ENCODE measurements around the gene SETBP1.

SETBP1 gene

DNA sequence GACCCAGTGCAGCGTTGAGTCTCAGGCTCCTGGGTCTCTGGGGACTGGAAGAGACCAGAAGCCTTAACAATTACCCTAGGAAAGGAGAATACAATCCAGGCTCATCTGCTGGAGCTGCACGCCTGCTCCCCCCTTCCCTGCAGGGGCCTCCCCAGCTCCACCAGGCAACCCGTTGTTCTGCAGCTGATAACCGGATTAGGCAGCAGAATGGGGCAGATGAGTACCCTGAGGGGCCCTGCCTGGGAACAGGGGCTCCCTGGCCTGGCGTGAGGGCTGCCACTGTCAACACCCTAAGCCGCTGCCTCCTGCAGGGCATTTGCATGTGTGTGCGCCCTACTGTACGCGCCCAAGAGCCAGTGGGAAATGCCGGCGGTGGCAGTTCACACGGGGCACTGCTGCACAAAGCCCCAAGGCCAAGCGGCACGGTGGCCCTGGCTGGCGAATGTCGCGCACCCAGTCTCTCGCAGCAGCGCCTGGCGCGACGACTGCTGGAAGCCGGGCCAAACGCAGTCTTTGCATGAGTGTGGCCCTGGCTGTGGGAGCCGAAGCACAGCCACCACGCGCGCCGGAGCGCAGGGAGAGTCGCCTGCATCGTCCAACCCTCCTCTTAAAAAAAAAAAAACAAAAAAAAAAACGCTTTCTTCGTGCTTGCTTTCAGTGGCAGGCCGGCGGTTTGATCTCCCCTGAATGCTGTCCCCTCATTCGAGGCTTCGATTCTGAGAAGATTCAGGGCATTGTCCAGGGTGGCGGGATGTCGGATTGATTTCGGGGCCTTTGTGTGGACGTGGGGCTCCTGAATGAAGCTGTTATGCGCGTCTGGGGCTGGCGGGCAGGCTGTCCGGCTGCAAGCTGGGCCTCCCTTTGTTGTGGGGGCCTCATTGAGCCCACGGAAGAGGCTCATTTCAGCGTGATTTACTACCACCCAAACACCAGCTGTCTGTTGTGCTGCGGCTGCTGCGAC is 63.8 kb downstream of the SETBP1 start:
- H3K36me3 ChIP-seq: no peaks in the 10 kb centered on the region
- H3K4me2 ChIP-seq: no peak overlapping the region
- no peaks in the 10 kb centered on the region for H4K20me1 ChIP-seq
- H3K27me3 ChIP-seq: no peaks in the 10 kb centered on the region; the same call in 1 of the 2 replicates
- no peak overlapping the region for H3K27ac ChIP-seq
- H3K9me3 ChIP-seq: no peaks in the 10 kb centered on the region
- H3K4me3 ChIP-seq: no peak overlapping the region
- no peak overlapping the region for H3K9ac ChIP-seq
- no peak for TF ChIP-seq Cebpa-rat (IDR thresholded peaks at IDR 0.05)
- peaks cover 23% of the 10 kb centered on the region for H3K4me1 ChIP-seq

DNA sequence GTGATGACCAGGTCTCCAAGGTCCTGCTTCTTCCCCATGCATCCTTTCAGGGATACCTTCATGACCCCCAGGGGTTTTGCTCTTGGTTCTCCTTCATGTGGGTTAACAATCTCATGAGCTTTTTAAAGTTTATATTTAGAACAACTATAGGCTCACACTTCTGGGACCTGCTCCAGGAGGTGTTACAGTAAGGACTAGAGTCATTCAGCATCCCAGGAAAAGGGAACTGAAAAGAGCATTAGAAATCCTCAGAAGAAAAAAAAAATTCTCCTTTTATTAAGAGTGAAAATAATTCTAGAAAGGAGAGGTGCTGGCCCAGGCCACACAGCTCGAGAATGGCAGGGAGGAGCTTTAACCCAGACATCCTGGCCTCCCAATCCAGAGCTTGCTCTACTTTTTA is 66.5 kb downstream of the SETBP1 start:
- Histone ChIP-seq H3K9me3 (no peaks in the 10 kb centered on the region), H3K4me1 (peaks cover 23% of the 10 kb centered on the region), H3K4me2 (peak overlapping the region; percentile 37), H3K36me3 (no peaks in the 10 kb centered on the region), H3K27ac (no peak overlapping the region), H3K9ac (no peak overlapping the region), H4K20me1 (no peaks in the 10 kb centered on the region), H3K4me3 (no peak overlapping the region), H3K27me3 (no peaks in the 10 kb centered on the region; the same call in 1 of the 2 replicates)
- TF ChIP-seq Cebpa-rat (IDR thresholded peaks at IDR 0.05): no peak

DNA sequence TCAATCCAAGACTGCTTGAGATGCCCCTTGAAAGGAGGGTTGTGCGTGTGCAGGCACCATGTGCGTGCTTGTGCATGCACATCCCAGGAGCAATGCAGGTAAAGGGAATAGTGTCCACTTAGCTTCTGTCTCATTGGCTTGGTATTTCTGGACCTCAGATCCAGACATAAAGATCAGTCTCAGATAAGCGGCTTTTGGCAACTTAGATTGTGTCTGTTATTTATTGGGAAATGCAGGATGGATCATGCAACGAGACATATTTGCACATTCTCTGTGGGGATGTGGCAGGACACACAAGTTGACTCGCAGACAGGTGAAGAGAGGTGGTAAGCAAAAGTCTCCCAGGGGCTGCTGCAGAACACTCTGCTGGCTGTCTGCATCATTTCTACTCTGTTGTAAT is 67.9 kb downstream of the SETBP1 start:
- Histone ChIP-seq H3K4me1 (peaks cover 10% of the 10 kb centered on the region), H3K9ac (no peak overlapping the region), H3K4me3 (no peak overlapping the region), H3K36me3 (no peaks in the 10 kb centered on the region), H4K20me1 (no peaks in the 10 kb centered on the region), H3K27me3 (no peaks in the 10 kb centered on the region; the same call in 1 of the 2 replicates), H3K4me2 (no peak overlapping the region), H3K27ac (no peak overlapping the region), H3K9me3 (no peaks in the 10 kb centered on the region)
- TF ChIP-seq Cebpa-rat (IDR thresholded peaks at IDR 0.05): no peak

DNA sequence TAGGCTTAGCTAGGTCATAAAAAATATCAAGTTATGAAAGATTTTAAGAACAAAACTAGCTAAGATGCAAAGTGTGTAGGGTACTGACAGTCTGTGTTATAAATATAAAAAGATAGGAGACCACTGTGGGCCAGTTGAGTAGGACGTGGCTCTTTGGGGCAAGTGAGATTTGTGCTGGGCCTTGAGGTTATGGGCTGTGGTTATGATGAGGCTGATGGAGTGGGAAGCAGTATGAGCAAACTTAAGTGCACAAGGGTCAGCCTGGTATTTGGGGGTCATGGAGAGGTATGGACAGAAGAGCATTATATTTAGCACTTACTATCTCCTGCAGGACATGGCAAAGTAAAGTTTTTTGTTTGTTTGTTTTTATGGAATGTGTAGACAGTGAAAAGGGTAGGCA is 70.1 kb downstream of the SETBP1 start:
- no peaks in the 10 kb centered on the region; the same call in 1 of the 2 replicates for H3K27me3 ChIP-seq
- no peak overlapping the region for H3K9ac ChIP-seq
- no peak overlapping the region for H3K4me3 ChIP-seq
- no peaks in the 10 kb centered on the region for H4K20me1 ChIP-seq
- H3K4me1 ChIP-seq: peaks cover 15% of the 10 kb centered on the region
- no peaks in the 10 kb centered on the region for H3K36me3 ChIP-seq
- H3K27ac ChIP-seq: no peak overlapping the region
- H3K4me2 ChIP-seq: no peak overlapping the region
- no peaks in the 10 kb centered on the region for H3K9me3 ChIP-seq
- TF ChIP-seq Cebpa-rat (IDR thresholded peaks at IDR 0.05): no peak

DNA sequence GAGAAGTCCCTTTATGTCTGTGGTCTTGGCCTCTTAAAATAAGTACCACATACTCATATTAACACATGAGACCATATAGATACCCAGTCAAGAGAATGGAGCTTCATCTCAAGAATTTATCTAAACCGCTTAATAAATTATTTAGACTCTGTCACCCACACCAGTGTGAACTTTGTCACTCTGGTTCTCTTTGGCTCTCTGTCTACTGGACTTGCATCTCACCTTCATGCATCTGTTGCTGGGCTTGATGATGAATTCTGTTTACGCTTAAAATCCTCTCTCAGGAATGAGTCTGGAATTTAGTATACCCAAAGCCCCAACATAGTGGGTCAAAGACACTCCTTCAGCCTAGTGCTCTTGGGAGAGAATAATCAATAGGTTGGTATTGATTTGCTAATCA is 73.9 kb downstream of the SETBP1 start:
- Histone ChIP-seq H3K27me3 (no peaks in the 10 kb centered on the region), H3K4me2 (no peak overlapping the region), H3K27ac (no peak overlapping the region), H3K36me3 (no peaks in the 10 kb centered on the region), H3K9me3 (no peaks in the 10 kb centered on the region), H3K4me1 (peaks cover 37% of the 10 kb centered on the region), H4K20me1 (no peaks in the 10 kb centered on the region), H3K4me3 (no peak overlapping the region), H3K9ac (no peak overlapping the region)
- no peak for TF ChIP-seq Cebpa-rat (IDR thresholded peaks at IDR 0.05)

DNA sequence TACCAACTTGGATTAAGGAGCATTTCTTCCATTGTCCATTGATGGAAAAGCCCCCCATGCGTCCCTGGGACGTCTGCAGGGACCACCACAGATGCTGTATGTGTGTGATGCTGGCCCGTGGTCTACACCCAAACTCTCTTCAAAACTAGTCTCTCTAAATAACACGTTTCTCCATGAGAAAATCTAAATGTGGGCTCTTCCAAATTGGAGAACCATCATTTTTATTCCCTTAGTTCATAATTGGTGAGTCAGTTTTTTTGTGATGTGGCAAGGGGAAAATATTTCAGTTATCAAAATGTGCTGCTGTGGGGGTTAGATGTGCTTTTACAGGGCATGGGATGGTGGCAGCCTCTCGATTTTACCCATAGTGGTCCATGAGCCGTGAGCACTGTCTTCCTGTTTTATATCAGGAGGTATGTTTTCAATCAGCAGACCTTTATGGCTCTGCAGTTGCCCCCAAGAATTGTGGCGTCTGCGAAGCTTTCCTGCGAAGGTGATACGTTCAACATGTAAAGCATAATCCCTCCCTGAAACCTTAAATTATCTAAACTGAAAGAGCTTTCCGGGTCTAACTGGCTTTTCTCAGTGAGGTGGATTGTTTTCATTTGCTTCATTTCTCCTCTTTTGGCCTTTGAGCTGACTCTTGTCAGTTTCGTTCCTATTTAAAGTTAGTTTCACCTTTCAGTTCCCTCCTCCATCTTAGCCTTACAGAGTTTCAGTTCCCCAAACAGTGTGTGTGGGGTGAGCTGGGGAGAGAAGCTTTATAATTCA is 78.4 kb downstream of the SETBP1 start:
- no peaks in the 10 kb centered on the region for H3K36me3 ChIP-seq
- H4K20me1 ChIP-seq: no peaks in the 10 kb centered on the region
- H3K27ac ChIP-seq: peak overlapping the region; percentile 88
- H3K4me1 ChIP-seq: peaks cover 62% of the 10 kb centered on the region
- H3K9ac ChIP-seq: peak overlapping the region; percentile 78
- H3K27me3 ChIP-seq: no peaks in the 10 kb centered on the region
- peak overlapping the region; percentile 89 for H3K4me2 ChIP-seq
- peak overlapping the region; percentile 57 for H3K4me3 ChIP-seq
- H3K9me3 ChIP-seq: peaks cover 3% of the 10 kb centered on the region; the same call in 1 of the 2 replicates
- TF ChIP-seq Cebpa-rat (IDR thresholded peaks at IDR 0.05): no peak

DNA sequence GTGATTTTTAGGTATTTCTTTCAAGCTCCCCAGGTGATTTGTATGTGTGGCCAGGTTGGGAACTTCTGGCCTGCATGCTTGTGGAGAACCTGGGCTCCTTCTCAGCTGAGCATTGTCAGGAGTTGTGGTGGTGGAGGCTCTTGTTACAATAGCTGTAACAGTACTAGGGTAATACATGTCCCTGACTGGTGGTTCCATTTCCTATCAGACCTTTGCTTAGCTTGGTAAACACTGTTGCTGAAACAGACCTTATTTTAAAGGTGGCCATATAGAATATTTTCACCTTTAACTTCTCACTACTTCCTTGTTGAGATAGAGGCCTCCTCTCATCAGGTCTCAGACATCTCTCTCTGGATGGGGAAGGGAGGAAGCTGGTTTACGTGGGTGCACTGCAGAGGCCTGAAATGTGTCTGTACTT is 79.2 kb downstream of the SETBP1 start:
- Histone ChIP-seq H3K4me1 (peaks cover 62% of the 10 kb centered on the region), H3K27ac (peak overlapping the region; percentile 88), H3K36me3 (no peaks in the 10 kb centered on the region), H3K9me3 (peaks cover 3% of the 10 kb centered on the region; the same call in 1 of the 2 replicates), H3K4me3 (no peak overlapping the region), H3K9ac (peak overlapping the region; percentile 78), H4K20me1 (no peaks in the 10 kb centered on the region), H3K27me3 (no peaks in the 10 kb centered on the region), H3K4me2 (peak overlapping the region; percentile 89)
- TF ChIP-seq Cebpa-rat (IDR thresholded peaks at IDR 0.05): no peak

DNA sequence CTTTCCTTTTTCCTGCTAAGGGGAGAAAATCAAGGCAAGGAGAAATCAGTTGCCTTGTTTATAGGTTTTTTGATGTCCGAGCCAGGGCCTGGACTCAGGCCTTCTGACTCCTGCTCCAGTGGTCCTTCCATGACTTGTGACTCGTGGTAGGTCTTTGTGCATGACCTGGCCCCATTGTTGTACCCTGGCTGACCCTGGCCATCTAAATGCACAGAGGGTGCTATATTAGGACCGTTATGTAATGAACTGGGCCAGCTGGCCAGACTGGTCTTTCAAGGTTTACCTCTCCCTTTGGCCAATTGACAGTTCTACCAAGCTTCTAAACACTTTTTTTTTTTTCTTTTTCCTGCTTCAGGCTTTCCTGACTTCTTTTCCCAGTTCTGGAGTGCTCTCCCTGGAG is 81.1 kb downstream of the SETBP1 start:
- no peak for TF ChIP-seq Cebpa-rat (IDR thresholded peaks at IDR 0.05)
- Histone ChIP-seq H4K20me1 (no peaks in the 10 kb centered on the region), H3K27me3 (no peaks in the 10 kb centered on the region), H3K4me3 (no peak overlapping the region), H3K9me3 (peaks cover 3% of the 10 kb centered on the region; the same call in 1 of the 2 replicates), H3K4me2 (no peak overlapping the region), H3K36me3 (no peaks in the 10 kb centered on the region), H3K9ac (no peak overlapping the region), H3K4me1 (peaks cover 57% of the 10 kb centered on the region), H3K27ac (no peak overlapping the region)

DNA sequence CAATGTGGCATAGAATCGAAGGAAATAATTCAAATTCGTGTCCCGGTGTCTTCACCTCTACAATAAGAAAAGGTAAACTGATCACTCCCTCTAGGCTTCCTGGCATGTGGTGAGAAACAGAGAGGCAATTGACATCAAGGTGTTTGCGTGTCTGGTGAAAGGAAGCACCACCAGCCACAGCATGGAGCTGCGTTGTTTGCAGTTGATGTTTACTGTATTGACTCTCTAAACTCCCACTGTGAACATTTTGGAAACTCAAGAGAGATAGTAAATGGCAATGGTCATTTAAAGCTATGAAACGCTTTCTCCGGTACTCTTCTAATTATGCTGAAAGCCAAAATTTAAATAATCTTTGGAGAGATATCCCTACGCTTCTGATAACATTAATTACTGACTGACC is 82.6 kb downstream of the SETBP1 start:
- TF ChIP-seq Cebpa-rat (IDR thresholded peaks at IDR 0.05): no peak
- H4K20me1 ChIP-seq: no peaks in the 10 kb centered on the region
- no peak overlapping the region for H3K9ac ChIP-seq
- H3K4me2 ChIP-seq: no peak overlapping the region
- no peak overlapping the region for H3K4me3 ChIP-seq
- H3K9me3 ChIP-seq: peaks cover 3% of the 10 kb centered on the region; the same call in 1 of the 2 replicates
- H3K4me1 ChIP-seq: peaks cover 45% of the 10 kb centered on the region
- H3K27ac ChIP-seq: no peak overlapping the region
- no peaks in the 10 kb centered on the region for H3K36me3 ChIP-seq
- no peaks in the 10 kb centered on the region for H3K27me3 ChIP-seq

DNA sequence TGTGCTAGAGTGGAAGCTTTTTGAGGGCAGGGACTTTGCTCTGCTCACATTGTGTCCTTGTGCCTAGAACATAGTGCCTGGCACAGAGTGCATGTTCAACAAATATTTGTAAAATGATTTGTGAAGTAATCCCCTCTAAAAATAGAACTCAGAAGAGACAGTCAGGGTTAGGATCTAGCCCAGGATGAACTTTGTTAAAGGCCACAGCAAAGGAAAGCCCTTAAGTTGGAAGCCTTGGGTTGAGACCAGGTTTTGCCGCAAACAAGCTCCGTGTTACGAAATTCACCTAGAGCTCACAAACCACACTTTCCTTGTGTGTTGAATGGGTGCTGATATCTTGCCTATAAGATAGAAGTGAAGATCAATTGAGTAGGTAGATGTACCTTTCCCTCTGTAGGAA is 84.2 kb downstream of the SETBP1 start:
- Histone ChIP-seq H3K9ac (no peak overlapping the region), H3K27ac (no peak overlapping the region), H3K4me1 (peaks cover 38% of the 10 kb centered on the region), H3K9me3 (peaks cover 3% of the 10 kb centered on the region; the same call in 1 of the 2 replicates), H3K4me2 (no peak overlapping the region), H4K20me1 (no peaks in the 10 kb centered on the region), H3K27me3 (no peaks in the 10 kb centered on the region), H3K36me3 (no peaks in the 10 kb centered on the region), H3K4me3 (no peak overlapping the region)
- TF ChIP-seq Cebpa-rat (IDR thresholded peaks at IDR 0.05): no peak
